ENCODE results near the gene IL17RD. TPM values are rescaled to one million over a fixed set of nuclear protein-coding genes. Genes with fewer than 3 reads are reported as not detected.
A peak's percentile ranks its signal among the peaks of the same experiment; 100 is the strongest.

Gene IL17RD
- total and polyA plus RNA-seq, 12 donors = 1.3 to 15.6 (median 4.9) TPM

DNA sequence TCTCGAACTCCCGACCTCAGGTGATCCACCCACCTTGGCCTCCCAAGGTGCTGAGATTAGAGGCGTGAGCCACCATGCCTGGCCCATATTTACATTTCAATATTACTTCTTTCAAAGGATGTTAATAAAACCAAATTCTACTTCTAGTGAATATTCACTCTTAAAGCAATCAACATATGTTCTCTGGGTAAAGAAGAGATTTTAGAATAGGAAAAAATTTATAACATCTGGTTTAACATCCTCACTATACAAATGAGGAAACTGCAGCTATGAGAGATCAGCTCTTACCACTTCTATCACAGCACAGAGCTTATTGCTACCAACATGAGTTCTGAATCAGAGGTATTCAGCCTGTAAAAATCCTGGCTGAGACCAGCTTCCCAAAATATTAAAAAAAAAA lies 48.7 kb downstream of the IL17RD start:
- Histone ChIP-seq H3K36me3 (peaks cover 0 to 18% (median 0%) of the 10 kb centered on the region in 9 donors), H3K27me3 (no peaks in the 10 kb centered on the region), H3K27ac (no peak overlapping the region), H3K4me1 (peaks cover 0 to 16% (median 5%) of the 10 kb centered on the region in 9 donors), H3K9me3 (no peaks in the 10 kb centered on the region), H3K4me3 (no peak overlapping the region)
- no peak for ATAC-seq
- 96 to 97% methylated on average over 3 of the region's 3 CpGs for WGBS, 2 donors
- no peak for DNase-seq
- TF ChIP-seq, protein P1, sequence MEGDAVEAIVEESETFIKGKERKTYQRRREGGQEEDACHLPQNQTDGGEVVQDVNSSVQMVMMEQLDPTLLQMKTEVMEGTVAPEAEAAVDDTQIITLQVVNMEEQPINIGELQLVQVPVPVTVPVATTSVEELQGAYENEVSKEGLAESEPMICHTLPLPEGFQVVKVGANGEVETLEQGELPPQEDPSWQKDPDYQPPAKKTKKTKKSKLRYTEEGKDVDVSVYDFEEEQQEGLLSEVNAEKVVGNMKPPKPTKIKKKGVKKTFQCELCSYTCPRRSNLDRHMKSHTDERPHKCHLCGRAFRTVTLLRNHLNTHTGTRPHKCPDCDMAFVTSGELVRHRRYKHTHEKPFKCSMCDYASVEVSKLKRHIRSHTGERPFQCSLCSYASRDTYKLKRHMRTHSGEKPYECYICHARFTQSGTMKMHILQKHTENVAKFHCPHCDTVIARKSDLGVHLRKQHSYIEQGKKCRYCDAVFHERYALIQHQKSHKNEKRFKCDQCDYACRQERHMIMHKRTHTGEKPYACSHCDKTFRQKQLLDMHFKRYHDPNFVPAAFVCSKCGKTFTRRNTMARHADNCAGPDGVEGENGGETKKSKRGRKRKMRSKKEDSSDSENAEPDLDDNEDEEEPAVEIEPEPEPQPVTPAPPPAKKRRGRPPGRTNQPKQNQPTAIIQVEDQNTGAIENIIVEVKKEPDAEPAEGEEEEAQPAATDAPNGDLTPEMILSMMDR (IDR thresholded peaks at IDR 0.05) = no peak
- intact Hi-C loops (cut with DNase I) = no loop called here

DNA sequence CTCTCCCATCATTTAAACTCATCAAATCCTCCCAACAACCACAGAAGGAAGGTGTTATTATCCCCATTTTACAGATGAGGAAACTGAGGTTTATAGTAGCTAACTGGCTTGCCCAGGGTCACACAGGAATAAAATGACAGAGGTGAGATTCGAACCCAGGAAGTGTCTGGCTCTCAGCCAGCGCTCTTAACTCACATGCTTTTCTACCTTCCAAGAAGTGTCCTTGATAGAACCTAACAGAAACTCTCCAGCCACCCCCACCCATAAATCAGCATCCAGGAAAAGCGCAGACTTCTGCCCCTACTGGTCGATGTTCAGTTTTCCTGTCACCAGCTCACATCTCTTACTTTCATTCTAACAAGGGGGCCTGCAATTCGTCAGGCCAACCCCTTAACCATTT lies 52.9 kb downstream of the IL17RD start:
- TF ChIP-seq, protein P1 (IDR thresholded peaks at IDR 0.05) = peak in 2 of 9 donors; percentile 5 to 21
- H3K27ac ChIP-seq = no peak overlapping the region

DNA sequence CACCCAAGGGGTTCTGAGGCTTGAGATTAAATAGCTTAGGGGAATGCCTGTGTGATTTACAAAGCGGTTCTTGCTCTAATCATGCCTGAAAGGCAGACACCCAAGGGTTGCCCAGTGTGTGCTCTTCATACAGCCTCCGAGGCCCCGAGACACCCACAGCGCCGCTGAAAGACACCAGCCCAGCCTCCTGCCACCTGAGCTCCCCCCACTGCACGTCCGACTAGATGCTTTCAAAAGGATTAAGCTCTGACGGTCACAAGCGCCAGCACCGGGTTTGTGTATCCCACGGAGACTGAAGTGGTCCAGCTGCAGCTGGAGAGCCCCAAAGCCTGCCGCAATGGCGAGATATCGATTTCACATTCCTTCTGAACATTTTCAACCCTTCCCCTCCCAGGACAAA lies 54.4 kb downstream of the IL17RD start:
- TF ChIP-seq, protein P1 (IDR thresholded peaks at IDR 0.05) = no peak
- DNase-seq = no peak
- Histone ChIP-seq H3K4me1 (peaks cover 0 to 4% (median 0%) of the 10 kb centered on the region in 9 donors), H3K9me3 (no peaks in the 10 kb centered on the region), H3K4me3 (no peak overlapping the region), H3K27ac (no peak overlapping the region), H3K36me3 (peaks cover 0 to 53% (median 0%) of the 10 kb centered on the region in 9 donors), H3K27me3 (no peaks in the 10 kb centered on the region)
- 47 to 61% methylated on average over 14 of the region's 14 CpGs for WGBS, 2 donors
- ATAC-seq = no peak
- intact Hi-C loops (cut with DNase I) = no loop called here

More for the DNA sequence above, 52.9 kb downstream of the IL17RD start:
- DNase-seq (no peak), ATAC-seq (no peak)
- 55 to 62% methylated on average over 5 of the region's 5 CpGs for WGBS, 2 donors
- Histone ChIP-seq H3K36me3 (peaks cover 0 to 41% (median 0%) of the 10 kb centered on the region in 9 donors), H3K4me3 (no peak overlapping the region), H3K9me3 (no peaks in the 10 kb centered on the region), H3K4me1 (no peaks in the 10 kb centered on the region), H3K27me3 (no peaks in the 10 kb centered on the region)
- intact Hi-C loops (cut with DNase I) = no loop called here

DNA sequence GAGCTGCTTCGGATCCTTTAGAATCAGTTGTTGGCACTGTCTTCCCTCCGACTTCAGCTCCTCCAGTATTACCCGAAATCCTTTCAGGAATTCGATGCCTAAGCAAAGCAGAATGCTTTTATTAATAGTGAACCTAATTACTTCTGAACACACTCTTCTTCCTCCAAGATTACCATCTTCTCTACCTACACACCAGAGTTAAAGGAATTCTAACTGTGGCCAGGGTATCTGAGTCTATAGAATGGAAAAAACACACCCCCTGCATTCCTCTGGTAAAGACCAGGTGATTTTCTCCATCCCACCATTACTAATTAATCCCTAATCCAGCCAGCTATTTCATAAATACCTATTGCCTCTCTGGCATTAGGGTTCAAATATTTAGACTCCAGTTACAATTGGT lies 54.9 kb downstream of the IL17RD start:
- Histone ChIP-seq H3K4me3 (no peak overlapping the region), H3K27me3 (no peaks in the 10 kb centered on the region), H3K9me3 (no peaks in the 10 kb centered on the region), H3K27ac (no peak overlapping the region), H3K4me1 (peaks cover 0 to 4% (median 0%) of the 10 kb centered on the region in 9 donors), H3K36me3 (peaks cover 0 to 58% (median 0%) of the 10 kb centered on the region in 9 donors)
- no peak for ATAC-seq
- no peak for DNase-seq
- TF ChIP-seq, protein P1 (IDR thresholded peaks at IDR 0.05) = no peak
- intact Hi-C loops (cut with DNase I) = no loop called here
- 92 to 95% methylated on average over 4 of the region's 4 CpGs for WGBS, 2 donors

Measured in heart right ventricle (tissue), 16 donors.